Testis (tissue), 3 donors: ENCODE data around the gene ANAPC15. TPM values are rescaled to one million over a fixed set of nuclear protein-coding genes. Genes with fewer than 3 reads are reported as not detected.

Source experiments
- DNase-seq: peaks from one replicate; pipeline ENCODE4 v3.0.0-alpha.2; 2019
- H3K27ac ChIP-seq, 2 donors: fragments of 200-600 bp; sonication (generic); one replicate each; pipeline ENCODE4 v1.5.1; 2019
- H3K27me3 ChIP-seq: fragments of 200-600 bp; sonication (generic); one replicate; pipeline ENCODE4 v1.5.1; 2019
- H3K36me3 ChIP-seq: fragments of 200-600 bp; sonication (generic); one replicate; pipeline ENCODE4 v1.5.1; 2017; ENCODE audit warnings: low read depth; ENCODE audit errors: missing control alignments
- H3K4me1 ChIP-seq: fragments of 200-600 bp; sonication (generic); one replicate; pipeline ENCODE4 v1.5.1; 2019
- H3K4me3 ChIP-seq, 2 donors: fragments of 200-600 bp; sonication (generic); one replicate each; pipeline ENCODE4 v1.5.1; 2017 to 2019
- H3K9me3 ChIP-seq: fragments of 200-600 bp; sonication (generic); one replicate; pipeline ENCODE4 v1.5.1; 2017
- POLR2A ChIP-seq: fragments of 450-650 bp; IDR thresholded peaks from one replicate; pipeline ENCODE4 v1.6.1; 2017; ENCODE audit warnings: antibody characterized with exemption, mild to moderate bottlenecking, moderate library complexity
- WGBS, 2 donors: methylation state at CpG; one replicate each; pipeline ENCODE4 v1.1.5; 2018; 5-methylcytosine and 5-hydroxymethylcytosine counted together
- intact Hi-C: fragments of 100-400 bp; cut with DNase I; formaldehyde crosslinking; loops from one replicate; pipeline ENCODE4 v1.15.1; 2023; ENCODE audit warnings: low total_unique reads
- polyA plus RNA-seq: library from polyadenylated mRNA; stranded (reverse); fragments of 350-450 nt; fragmentation: Illumina TruSeq; extraction: RNeasy Lipid Tissue Mini Kit (QIAGEN cat#74804); gene quantifications from one replicate; pipeline ENCODE4 v1.2.3, GENCODE V29; 2014; ENCODE audit warnings: low read depth, low replicate concordance; ENCODE audit not compliant: insufficient read depth
- total RNA-seq, 2 donors: library from RNA; depleted of rRNA; stranded (reverse); fragments of >200 nt; gene quantifications; one replicate each; pipeline ENCODE4 v1.2.3, GENCODE V29; 2016
- TF ChIP-seq, protein P1 (sequence below), 3 experiments: fragments of 450-650 bp in 2 of 3; fragments of 200-600 bp in 1 of 3; sonication (generic) in 1 of 3; IDR thresholded peaks; one replicate each; pipeline ENCODE4 v1.5.1; 2016 to 2019; ENCODE audit warnings: antibody characterized with exemption in 3 of 3, mild to moderate bottlenecking in 2 of 3, moderate library complexity in 1 of 3

The ANAPC15 gene
- total and polyA plus RNA-seq, 3 donors from 2014 or later = 61.9 to 103 (median 66.1) TPM

DNA sequence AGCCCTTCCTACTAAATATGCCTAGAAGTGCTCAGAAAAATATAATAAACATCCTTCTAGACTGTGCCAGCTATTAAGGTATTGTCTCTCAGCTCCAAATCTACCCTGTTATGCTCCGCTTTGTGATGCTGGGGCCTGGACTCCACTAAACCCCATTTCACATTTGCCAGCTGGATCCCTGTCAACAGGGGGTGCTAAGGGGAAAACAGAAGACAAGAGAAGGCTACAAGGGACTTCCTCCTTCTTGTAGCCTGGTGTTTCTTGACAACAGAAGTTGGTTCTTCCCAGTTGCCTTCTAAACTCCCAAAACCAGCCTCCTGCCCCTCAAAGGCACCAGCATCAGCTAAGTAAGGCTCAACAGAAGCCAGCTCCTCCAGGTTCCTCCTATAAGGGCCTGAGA is 37.4 kb downstream of the ANAPC15 start:
- Histone ChIP-seq H3K4me3 (no peak overlapping the region), H3K27me3 (no peaks in the 10 kb centered on the region), H3K9me3 (no peaks in the 10 kb centered on the region), H3K4me1 (peaks cover 4% of the 10 kb centered on the region), H3K36me3 (no peaks in the 10 kb centered on the region), H3K27ac (no peak overlapping the region)
- DNase-seq = no peak
- intact Hi-C loops = no loop called here
- TF ChIP-seq, protein P1, sequence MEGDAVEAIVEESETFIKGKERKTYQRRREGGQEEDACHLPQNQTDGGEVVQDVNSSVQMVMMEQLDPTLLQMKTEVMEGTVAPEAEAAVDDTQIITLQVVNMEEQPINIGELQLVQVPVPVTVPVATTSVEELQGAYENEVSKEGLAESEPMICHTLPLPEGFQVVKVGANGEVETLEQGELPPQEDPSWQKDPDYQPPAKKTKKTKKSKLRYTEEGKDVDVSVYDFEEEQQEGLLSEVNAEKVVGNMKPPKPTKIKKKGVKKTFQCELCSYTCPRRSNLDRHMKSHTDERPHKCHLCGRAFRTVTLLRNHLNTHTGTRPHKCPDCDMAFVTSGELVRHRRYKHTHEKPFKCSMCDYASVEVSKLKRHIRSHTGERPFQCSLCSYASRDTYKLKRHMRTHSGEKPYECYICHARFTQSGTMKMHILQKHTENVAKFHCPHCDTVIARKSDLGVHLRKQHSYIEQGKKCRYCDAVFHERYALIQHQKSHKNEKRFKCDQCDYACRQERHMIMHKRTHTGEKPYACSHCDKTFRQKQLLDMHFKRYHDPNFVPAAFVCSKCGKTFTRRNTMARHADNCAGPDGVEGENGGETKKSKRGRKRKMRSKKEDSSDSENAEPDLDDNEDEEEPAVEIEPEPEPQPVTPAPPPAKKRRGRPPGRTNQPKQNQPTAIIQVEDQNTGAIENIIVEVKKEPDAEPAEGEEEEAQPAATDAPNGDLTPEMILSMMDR (IDR thresholded peaks at IDR 0.05) = no peak
- TF ChIP-seq POLR2A = no peak
- 88 to 93% methylated on average over 1 of the region's 1 CpG for WGBS, 2 donors

DNA sequence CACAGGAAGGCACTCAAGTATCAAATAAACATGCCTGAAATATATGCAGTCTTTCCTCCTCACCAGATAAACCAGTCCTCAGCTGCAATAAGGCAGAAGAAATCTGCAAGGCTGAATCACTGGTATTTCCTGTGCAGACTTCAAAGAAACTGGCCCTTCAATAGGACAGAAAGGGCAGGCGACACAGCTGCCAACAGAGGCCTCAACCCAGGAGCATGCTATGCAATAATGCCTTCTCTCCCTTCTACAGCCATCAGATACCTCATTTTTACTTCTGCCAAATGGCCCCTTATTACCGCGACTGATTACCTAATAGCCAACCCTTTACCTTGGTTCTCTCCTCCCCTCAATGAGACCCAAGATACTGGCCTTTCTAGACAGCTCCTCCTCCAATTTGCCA is 40.1 kb downstream of the ANAPC15 start:
- DNase-seq = no peak
- Histone ChIP-seq H3K27ac (no peak overlapping the region), H3K9me3 (no peaks in the 10 kb centered on the region), H3K27me3 (no peaks in the 10 kb centered on the region), H3K36me3 (no peaks in the 10 kb centered on the region), H3K4me3 (no peak overlapping the region), H3K4me1 (peaks cover 7% of the 10 kb centered on the region)
- TF ChIP-seq, protein P1 (IDR thresholded peaks at IDR 0.05) = no peak
- no peak for TF ChIP-seq POLR2A
- 76 to 85% methylated on average over 3 of the region's 3 CpGs for WGBS, 2 donors
- intact Hi-C loops = no loop called here

DNA sequence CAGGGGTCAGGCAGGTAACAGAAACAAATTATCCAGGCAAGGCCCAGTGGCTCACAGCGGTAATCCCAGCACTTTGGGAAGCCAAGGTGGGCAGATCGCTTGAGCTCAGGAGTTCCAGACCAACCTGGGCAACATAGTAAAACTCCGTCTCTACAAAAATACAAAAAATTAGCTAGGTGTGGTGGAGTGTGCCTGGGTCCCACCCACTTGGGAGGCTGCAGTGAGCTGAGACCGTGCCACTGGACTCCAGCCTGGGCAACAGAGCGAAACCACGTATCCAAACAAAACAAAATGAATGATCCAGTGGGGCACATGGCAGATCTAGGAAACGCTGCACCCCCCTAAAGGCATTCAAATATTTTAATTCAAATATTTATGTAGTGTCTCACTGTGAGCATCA is 42.0 kb downstream of the ANAPC15 start:
- no peak for TF ChIP-seq POLR2A
- TF ChIP-seq, protein P1 (IDR thresholded peaks at IDR 0.05) = no peak

DNA sequence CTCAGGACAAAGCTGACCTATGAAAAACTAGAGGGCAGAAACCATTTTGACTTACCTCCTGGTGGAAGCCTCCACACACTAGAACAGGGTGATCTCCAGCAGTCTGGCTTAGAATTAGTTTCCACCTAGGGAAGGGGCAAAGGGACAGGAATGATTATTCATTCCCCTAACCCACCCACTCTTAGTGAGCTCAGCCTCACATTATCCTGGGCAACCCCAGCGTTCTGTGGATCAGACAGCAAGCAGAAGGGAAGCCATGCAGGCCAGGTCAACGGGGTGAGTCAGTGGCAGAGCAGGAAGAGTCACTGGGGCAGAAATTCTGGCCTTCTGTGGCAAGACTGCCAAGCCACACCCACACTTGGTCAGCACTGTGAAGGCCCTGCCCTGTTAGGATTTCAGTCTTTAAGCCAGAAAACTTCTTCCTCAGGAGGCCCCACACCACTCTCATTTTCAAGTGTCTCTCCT is 42.7 kb downstream of the ANAPC15 start:
- intact Hi-C loops = no loop called here
- Histone ChIP-seq H3K9me3 (no peaks in the 10 kb centered on the region), H3K27ac (peak overlapping the region; percentile 40 to 75), H3K36me3 (no peaks in the 10 kb centered on the region), H3K4me1 (peaks cover 18% of the 10 kb centered on the region), H3K27me3 (no peaks in the 10 kb centered on the region), H3K4me3 (no peak overlapping the region)
- 48 to 67% methylated on average over 1 to 2 of the region's 2 CpGs for WGBS, 2 donors
- TF ChIP-seq, protein P1 (IDR thresholded peaks at IDR 0.05) = no peak
- TF ChIP-seq POLR2A = no peak
- DNase-seq = peak; percentile 70

More for the DNA sequence above, 42.0 kb downstream of the ANAPC15 start:
- Histone ChIP-seq H3K27ac (peak overlapping the region in 1 of 2 donors; percentile 75), H3K27me3 (no peaks in the 10 kb centered on the region), H3K9me3 (no peaks in the 10 kb centered on the region), H3K36me3 (no peaks in the 10 kb centered on the region), H3K4me3 (no peak overlapping the region), H3K4me1 (peaks cover 18% of the 10 kb centered on the region)
- 90 to 96% methylated on average over 7 of the region's 7 CpGs for WGBS, 2 donors
- intact Hi-C loops = no loop called here
- no peak for DNase-seq

DNA sequence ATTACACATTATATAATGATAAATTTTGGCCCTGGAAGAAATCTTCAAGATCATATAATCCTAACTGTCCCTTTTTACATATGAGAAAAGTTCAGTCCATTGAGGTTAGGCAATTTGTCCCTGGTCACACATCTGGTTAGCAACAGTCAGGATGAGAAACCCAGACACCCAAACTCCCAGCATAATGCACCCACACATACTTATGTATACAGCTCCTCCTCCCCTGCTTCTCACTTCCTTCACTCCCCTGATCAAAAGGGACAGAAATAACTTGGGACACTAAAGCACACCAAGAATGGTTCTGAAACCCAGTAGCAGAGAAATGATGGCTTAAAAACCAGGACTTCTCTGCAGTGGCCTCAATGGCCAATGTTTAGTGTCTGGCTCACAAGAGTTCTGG is 43.3 kb downstream of the ANAPC15 start:
- Histone ChIP-seq H3K27me3 (no peaks in the 10 kb centered on the region), H3K4me1 (peaks cover 18% of the 10 kb centered on the region), H3K9me3 (no peaks in the 10 kb centered on the region), H3K27ac (peak overlapping the region in 1 of 2 donors; percentile 75), H3K36me3 (no peaks in the 10 kb centered on the region), H3K4me3 (no peak overlapping the region)
- intact Hi-C loops = no loop called here
- DNase-seq = no peak
- TF ChIP-seq POLR2A = no peak
- TF ChIP-seq, protein P1 (IDR thresholded peaks at IDR 0.05) = no peak
